WI38 (cell line): Measurements from ENCODE around the gene SLC23A3.

ENCODE experiments used
- H3K4me3 ChIP-seq: 2 replicates; pipeline ENCODE4 v1.5.1; 2011; ENCODE audit warnings: low read depth, mild to moderate bottlenecking, control low read depth, low read length
- TF ChIP-seq, protein P1 (sequence below): IDR thresholded peaks from 2 replicates; pipeline ENCODE4 v1.5.1; 2012; ENCODE audit warnings: low read depth, mild to moderate bottlenecking, control low read depth, low read length

SLC23A3 gene

DNA sequence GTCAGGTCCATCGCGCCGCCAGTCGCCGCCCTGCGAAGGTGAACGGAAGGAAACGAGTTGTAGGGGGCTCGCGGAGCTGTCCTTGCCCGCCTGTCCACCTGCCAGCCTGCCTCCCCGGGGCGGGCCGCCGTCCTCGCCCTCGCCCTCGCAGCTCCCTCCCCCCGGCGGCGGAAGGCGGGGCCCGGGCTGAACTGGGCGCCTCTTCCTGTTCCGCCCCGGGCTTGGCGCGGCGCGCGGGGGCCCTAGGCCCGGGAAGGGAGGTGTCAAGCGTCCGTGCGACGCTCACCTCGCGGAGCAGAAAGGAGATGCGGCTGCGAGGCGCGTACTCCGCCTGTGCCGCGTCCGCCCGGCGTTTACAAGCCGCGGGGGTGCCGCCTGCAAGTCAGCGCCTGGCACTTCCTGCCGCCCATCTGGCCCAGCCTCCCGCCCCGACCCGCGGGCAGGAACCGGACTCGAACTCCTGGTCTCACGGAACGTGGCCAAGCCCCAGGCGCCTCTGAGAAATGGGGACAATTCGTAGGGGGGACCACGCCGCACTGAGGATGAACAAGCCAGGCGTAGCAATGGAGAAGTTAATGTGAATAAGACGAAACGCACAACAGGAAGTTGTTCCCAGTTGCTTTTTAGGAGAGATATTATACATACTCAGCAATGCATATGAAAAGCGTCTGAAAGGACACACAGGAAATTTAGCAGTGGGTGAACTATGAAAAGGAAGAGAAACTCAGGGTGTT, 7.2 kb upstream of the SLC23A3 start, which contains the start of gene CNPPD1:
Gene CNPPD1 (minus strand): TSS at position 108 of the 734 bp plus-strand sequence. CDS start 97 bp downstream, at position 11.
- peak within 1 kb of the TSS; percentile 84 for H3K4me3 ChIP-seq
- TF ChIP-seq, protein P1, sequence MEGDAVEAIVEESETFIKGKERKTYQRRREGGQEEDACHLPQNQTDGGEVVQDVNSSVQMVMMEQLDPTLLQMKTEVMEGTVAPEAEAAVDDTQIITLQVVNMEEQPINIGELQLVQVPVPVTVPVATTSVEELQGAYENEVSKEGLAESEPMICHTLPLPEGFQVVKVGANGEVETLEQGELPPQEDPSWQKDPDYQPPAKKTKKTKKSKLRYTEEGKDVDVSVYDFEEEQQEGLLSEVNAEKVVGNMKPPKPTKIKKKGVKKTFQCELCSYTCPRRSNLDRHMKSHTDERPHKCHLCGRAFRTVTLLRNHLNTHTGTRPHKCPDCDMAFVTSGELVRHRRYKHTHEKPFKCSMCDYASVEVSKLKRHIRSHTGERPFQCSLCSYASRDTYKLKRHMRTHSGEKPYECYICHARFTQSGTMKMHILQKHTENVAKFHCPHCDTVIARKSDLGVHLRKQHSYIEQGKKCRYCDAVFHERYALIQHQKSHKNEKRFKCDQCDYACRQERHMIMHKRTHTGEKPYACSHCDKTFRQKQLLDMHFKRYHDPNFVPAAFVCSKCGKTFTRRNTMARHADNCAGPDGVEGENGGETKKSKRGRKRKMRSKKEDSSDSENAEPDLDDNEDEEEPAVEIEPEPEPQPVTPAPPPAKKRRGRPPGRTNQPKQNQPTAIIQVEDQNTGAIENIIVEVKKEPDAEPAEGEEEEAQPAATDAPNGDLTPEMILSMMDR, result no peak

DNA sequence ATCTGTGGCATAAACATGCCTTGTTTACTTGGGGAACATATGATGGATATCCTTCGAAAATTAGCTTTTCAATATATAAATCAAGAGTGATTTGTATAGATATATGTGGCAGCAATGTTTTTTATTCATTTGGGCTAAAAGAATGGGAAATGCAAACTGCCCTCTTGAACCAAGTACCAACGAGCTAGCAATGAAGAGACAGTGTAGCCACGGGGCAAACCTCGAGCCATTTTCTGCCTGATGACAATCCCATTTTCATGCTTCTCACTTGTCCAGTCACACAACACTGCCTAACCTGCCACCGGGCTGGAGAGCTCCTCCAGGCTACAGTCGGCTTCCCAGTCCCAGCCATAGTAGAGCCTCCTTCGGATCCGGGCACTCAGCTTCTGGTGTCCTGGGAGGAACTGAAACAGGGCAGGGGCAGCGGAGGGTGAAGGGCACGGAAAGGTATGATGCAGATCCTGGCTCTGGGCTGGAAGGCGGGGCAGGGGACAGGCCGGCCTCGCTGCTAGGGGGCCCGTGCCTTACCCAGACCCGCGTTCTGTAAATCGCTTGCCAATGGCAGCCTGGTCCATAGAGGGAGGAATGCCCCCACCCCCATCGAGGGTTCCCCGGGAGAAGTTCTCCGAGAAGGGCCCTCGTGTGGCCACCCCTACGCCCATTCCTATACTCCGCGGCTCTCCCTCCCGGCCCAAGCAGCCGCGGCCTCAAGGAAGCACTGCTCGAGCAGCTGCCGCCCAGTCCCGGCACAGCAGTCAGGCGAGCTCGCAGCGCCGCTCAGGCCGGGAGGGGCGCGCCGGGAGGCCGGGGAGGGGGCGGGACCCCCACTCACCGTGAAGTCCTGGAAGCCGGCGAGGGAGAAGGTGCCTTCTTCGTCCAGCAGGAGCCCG, 6.3 kb upstream of the SLC23A3 start:
- peak overlapping the region; percentile 84 for H3K4me3 ChIP-seq
- TF ChIP-seq, protein P1, result no peak

DNA sequence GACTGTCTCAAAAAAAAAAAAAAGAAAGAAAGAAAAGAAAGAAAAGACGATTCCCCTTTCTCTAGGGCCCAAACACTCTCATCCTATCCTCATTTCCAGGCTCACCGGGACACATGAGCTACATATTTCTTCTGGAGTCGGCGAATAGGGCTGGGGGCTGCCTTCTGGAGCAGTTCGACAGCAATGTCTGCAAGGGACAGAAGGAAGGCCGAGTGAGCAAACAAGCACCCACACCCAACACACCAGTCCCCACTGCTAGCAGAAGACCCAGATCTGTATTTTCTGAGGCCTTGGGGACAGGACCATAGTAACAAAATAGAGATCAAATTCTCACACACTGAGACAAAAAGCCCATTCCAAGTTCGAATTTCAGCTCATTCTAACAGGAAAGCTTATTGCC, 5.7 kb upstream of the SLC23A3 start:
- H3K4me3 ChIP-seq, result peak overlapping the region; percentile 84
- TF ChIP-seq, protein P1, result no peak

DNA sequence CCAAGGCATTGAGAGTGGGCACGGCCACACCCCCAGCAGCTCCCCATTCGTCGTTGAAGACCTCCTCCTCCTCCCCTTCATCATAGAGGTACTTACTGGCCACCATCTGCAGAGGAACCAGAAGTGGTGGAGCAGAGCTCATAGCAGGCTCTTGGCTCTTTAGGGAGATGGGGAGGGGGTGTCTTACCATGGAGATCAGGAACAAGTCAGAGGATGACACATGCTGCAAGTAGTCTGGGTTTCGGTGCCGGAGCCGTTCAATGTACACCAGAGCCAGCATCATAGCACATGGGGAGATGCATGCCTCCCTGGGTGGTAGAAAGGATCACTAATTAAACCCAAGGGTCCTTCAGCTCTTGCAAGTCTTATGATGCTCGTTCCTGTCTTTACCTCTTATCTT, 5.0 kb upstream of the SLC23A3 start:
- TF ChIP-seq, protein P1, result no peak
- H3K4me3 ChIP-seq, result no peak overlapping the region

DNA sequence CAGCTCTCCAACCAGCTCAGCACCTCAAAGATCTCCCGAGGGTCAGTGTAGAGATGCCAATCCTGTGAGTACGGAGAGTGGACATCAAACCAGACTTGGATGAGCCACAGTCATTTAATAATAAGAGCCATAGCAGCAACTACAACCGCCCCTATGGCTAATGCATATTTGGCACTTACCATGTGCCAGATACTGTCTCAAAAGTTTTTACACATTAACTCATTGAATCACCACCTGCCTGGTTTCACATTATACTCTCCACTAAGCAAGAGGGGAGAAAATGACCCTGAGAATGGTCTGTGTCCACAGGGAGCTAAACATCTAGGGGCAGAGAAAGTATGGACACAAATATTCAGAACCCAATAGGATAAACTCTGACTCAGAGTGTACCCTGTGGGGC, 4.3 kb upstream of the SLC23A3 start:
- H3K4me3 ChIP-seq, result no peak overlapping the region
- TF ChIP-seq, protein P1, result no peak

DNA sequence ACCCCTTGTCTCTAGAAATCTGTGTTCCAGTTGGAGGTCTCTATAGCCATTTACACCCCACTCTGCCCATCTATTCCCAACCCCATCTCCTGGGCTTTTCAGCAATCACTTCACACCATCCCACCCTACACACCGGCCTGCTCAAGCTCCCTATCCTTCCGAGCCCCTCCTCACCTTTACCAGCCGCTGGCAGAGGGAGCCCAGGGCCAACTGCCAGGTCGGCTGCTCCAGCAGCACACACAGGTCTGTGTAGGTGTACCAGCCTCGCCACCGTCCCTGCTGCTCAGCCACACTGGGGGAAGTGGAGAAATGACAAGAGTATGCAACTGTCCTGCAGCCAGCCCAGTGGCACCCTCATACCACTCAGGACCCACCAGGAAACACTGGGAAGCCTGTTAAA, 3.3 kb upstream of the SLC23A3 start:
- TF ChIP-seq, protein P1, result no peak

More for the DNA sequence above, 3.3 kb upstream of the SLC23A3 start:
- no peak overlapping the region for H3K4me3 ChIP-seq
